SK-N-SH treated with all-trans-retinoic acid at 6 μM for 48 hours (cell line): ENCODE measurements around the gene GRM4.

Experiments
- ATAC-seq: fragments of 200-7000 bp; cut with Tn5 transposase; 3 replicates; pipeline ENCODE4 v1.9.1; 2020; ENCODE audit warnings: mild to moderate bottlenecking, moderate library complexity
- ARNTL ChIP-seq: fragments of 450-650 bp; formaldehyde crosslinking; IDR thresholded peaks from 2 replicates; pipeline ENCODE4 v1.5.0; 2020; ENCODE audit warnings: low read depth, mild to moderate bottlenecking, moderate library complexity, borderline replicate concordance
- BACH2 ChIP-seq: fragments of 250-450 bp; sonication (Bioruptor Pico); IDR thresholded peaks from 2 replicates; pipeline ENCODE4 v1.9.0; 2021; ENCODE audit warnings: mild to moderate bottlenecking, borderline replicate concordance
- CSDC2 ChIP-seq: fragments of 250-450 bp; sonication (Bioruptor Pico); IDR thresholded peaks from 2 replicates; pipeline ENCODE4 v1.5.0; 2020; ENCODE audit warnings: mild to moderate bottlenecking, moderate library complexity
- ESRRG ChIP-seq: fragments of 250-450 bp; sonication (Bioruptor Pico); IDR thresholded peaks from 2 replicates; pipeline ENCODE4 v1.6.1; 2021; ENCODE audit warnings: mild to moderate bottlenecking
- GLIS3 ChIP-seq: fragments of 250-450 bp; sonication (Bioruptor Pico); IDR thresholded peaks from 2 replicates; pipeline ENCODE4 v1.5.0; 2020; ENCODE audit warnings: mild to moderate bottlenecking, moderate library complexity
- ISL1 ChIP-seq: fragments of 250-450 bp; sonication (Bioruptor Pico); IDR thresholded peaks from 2 replicates; pipeline ENCODE4 v2.1.2; 2022; ENCODE audit warnings: mild to moderate bottlenecking, moderate library complexity
- OSR1 ChIP-seq: fragments of 250-450 bp; sonication (Bioruptor Pico); IDR thresholded peaks from 2 replicates; pipeline ENCODE4 v1.8.0; 2022; ENCODE audit warnings: moderate library complexity, mild to moderate bottlenecking, inconsistent platforms
- PPARA ChIP-seq: fragments of 250-450 bp; sonication (Bioruptor Pico); IDR thresholded peaks from 2 replicates; pipeline ENCODE4 v1.5.0; 2020; ENCODE audit warnings: mild to moderate bottlenecking, borderline replicate concordance
- RARB ChIP-seq: fragments of 250-450 bp; sonication (Bioruptor Pico); IDR thresholded peaks from 2 replicates; pipeline ENCODE4 v1.8.0; 2021; ENCODE audit warnings: mild to moderate bottlenecking, moderate library complexity
- ZC3H10 ChIP-seq: fragments of 250-450 bp; sonication (Bioruptor Pico); IDR thresholded peaks from 2 replicates; pipeline ENCODE4 v1.5.1; 2021; ENCODE audit warnings: mild to moderate bottlenecking, moderate library complexity
- ZFP3 ChIP-seq: fragments of 250-450 bp; sonication (Bioruptor Pico); IDR thresholded peaks from 2 replicates; pipeline ENCODE4 v1.5.0; 2020; ENCODE audit warnings: mild to moderate bottlenecking, moderate library complexity
- ZNF565 ChIP-seq: fragments of 450-650 bp; formaldehyde crosslinking; conservative IDR thresholded peaks from 2 replicates; pipeline ENCODE4 v1.5.0; 2020; ENCODE audit warnings: low read depth, mild to moderate bottlenecking, moderate library complexity
- ZNF70 ChIP-seq: fragments of 450-650 bp; formaldehyde crosslinking; IDR thresholded peaks from 2 replicates; pipeline ENCODE4 v1.5.0; 2020; ENCODE audit warnings: mild to moderate bottlenecking, moderate library complexity
- ZNF8 ChIP-seq: fragments of 450-650 bp; formaldehyde crosslinking; IDR thresholded peaks from 2 replicates; pipeline ENCODE4 v1.5.0; 2020; ENCODE audit warnings: mild to moderate bottlenecking, moderate library complexity
- TF ChIP-seq, protein P1 (sequence below): fragments of 250-450 bp; sonication (Bioruptor Pico); IDR thresholded peaks from 2 replicates; pipeline ENCODE4 v1.5.1; 2021; ENCODE audit warnings: mild to moderate bottlenecking, moderate library complexity
- TF ChIP-seq, protein P2 (sequence below): fragments of 250-450 bp; sonication (Bioruptor Pico); IDR thresholded peaks from 2 replicates; pipeline ENCODE4 v1.8.0; 2021; ENCODE audit warnings: low read depth, mild to moderate bottlenecking, moderate library complexity, borderline replicate concordance
- TF ChIP-seq, protein P3 (sequence below): fragments of 250-450 bp; sonication (Bioruptor Pico); IDR thresholded peaks from 2 replicates; pipeline ENCODE4 v1.5.0; 2020; ENCODE audit warnings: mild to moderate bottlenecking, moderate library complexity
- TF ChIP-seq, protein P4 (sequence below): fragments of 250-450 bp; sonication (Bioruptor Pico); IDR thresholded peaks from 2 replicates; pipeline ENCODE4 v1.8.0; 2020; ENCODE audit warnings: mild to moderate bottlenecking, moderate library complexity, borderline replicate concordance
- TF ChIP-seq, protein P5 (sequence below): fragments of 250-450 bp; sonication (Bioruptor Pico); IDR thresholded peaks from 2 replicates; pipeline ENCODE4 v1.5.1; 2020; ENCODE audit warnings: low read depth, mild to moderate bottlenecking, moderate library complexity

Gene GRM4

DNA sequence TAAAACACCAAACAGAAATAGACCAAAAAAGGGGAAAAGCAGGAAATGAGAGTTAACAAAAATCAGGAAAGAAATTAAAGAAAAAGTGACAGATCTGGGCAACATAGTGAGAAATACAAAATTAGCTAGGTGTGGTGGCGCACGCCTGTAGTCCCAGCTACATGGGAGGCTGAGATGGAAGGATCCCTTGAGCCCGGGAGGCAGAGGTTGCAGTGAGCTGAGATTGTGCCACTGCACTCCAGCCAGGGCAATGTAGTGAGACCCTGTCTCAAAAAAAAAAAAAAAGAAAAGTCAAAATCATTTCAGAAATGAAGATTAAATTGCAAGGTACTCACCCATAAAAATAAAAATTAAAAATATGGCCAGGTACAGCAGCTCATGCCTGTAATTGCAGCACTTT, 13.0 kb upstream of the GRM4 start:
- no peak for ATAC-seq
- no peak for TF ChIP-seq ZNF8 (CRISPR knock-in tag)
- TF ChIP-seq, protein P1, sequence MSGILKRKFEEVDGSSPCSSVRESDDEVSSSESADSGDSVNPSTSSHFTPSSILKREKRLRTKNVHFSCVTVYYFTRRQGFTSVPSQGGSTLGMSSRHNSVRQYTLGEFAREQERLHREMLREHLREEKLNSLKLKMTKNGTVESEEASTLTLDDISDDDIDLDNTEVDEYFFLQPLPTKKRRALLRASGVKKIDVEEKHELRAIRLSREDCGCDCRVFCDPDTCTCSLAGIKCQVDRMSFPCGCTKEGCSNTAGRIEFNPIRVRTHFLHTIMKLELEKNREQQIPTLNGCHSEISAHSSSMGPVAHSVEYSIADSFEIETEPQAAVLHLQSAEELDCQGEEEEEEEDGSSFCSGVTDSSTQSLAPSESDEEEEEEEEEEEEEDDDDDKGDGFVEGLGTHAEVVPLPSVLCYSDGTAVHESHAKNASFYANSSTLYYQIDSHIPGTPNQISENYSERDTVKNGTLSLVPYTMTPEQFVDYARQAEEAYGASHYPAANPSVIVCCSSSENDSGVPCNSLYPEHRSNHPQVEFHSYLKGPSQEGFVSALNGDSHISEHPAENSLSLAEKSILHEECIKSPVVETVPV (CRISPR knock-in tag): no peak
- TF ChIP-seq OSR1: no peak
- no peak for TF ChIP-seq RARB (CRISPR knock-in tag)
- TF ChIP-seq ZFP3: no peak
- no peak for TF ChIP-seq BACH2 (CRISPR knock-in tag)
- TF ChIP-seq, protein P2, sequence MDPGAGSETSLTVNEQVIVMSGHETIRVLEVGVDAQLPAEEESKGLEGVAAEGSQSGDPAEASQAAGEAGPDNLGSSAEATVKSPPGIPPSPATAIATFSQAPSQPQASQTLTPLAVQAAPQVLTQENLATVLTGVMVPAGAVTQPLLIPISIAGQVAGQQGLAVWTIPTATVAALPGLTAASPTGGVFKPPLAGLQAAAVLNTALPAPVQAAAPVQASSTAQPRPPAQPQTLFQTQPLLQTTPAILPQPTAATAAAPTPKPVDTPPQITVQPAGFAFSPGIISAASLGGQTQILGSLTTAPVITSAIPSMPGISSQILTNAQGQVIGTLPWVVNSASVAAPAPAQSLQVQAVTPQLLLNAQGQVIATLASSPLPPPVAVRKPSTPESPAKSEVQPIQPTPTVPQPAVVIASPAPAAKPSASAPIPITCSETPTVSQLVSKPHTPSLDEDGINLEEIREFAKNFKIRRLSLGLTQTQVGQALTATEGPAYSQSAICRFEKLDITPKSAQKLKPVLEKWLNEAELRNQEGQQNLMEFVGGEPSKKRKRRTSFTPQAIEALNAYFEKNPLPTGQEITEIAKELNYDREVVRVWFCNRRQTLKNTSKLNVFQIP (CRISPR knock-in tag): no peak
- no peak for TF ChIP-seq ARNTL (CRISPR knock-in tag)
- TF ChIP-seq PPARA: no peak
- no peak for TF ChIP-seq ZNF70 (CRISPR knock-in tag)
- no peak for TF ChIP-seq ZNF565 (CRISPR knock-in tag)
- TF ChIP-seq ESRRG (CRISPR knock-in tag): no peak
- TF ChIP-seq ISL1 (CRISPR knock-in tag): no peak
- TF ChIP-seq, protein P3, sequence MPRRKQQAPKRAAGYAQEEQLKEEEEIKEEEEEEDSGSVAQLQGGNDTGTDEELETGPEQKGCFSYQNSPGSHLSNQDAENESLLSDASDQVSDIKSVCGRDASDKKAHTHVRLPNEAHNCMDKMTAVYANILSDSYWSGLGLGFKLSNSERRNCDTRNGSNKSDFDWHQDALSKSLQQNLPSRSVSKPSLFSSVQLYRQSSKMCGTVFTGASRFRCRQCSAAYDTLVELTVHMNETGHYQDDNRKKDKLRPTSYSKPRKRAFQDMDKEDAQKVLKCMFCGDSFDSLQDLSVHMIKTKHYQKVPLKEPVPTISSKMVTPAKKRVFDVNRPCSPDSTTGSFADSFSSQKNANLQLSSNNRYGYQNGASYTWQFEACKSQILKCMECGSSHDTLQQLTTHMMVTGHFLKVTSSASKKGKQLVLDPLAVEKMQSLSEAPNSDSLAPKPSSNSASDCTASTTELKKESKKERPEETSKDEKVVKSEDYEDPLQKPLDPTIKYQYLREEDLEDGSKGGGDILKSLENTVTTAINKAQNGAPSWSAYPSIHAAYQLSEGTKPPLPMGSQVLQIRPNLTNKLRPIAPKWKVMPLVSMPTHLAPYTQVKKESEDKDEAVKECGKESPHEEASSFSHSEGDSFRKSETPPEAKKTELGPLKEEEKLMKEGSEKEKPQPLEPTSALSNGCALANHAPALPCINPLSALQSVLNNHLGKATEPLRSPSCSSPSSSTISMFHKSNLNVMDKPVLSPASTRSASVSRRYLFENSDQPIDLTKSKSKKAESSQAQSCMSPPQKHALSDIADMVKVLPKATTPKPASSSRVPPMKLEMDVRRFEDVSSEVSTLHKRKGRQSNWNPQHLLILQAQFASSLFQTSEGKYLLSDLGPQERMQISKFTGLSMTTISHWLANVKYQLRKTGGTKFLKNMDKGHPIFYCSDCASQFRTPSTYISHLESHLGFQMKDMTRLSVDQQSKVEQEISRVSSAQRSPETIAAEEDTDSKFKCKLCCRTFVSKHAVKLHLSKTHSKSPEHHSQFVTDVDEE (CRISPR knock-in tag): no peak

DNA sequence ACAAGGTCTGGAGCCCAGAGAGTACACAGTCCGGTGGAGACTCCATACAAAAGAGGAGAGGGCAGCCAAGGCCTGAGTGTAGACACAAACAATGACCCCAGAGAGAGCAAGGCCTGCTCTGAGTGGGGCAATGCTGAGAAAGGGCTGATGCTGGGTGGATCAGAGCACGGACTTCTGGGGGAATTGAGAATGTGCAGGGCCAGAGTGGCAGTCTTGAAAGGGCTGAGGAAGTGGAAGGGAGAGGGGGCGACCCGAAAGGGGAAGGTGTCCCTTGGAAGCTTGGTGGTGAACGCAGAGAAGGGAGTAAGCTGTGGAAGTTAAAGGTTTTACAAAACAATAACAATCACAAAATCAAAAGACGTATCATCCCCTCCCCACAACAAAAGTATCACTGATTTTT, 12.0 kb upstream of the GRM4 start:
- no peak for ATAC-seq
- TF ChIP-seq, protein P3 (CRISPR knock-in tag): no peak
- TF ChIP-seq, protein P2 (CRISPR knock-in tag): no peak
- TF ChIP-seq, protein P4, sequence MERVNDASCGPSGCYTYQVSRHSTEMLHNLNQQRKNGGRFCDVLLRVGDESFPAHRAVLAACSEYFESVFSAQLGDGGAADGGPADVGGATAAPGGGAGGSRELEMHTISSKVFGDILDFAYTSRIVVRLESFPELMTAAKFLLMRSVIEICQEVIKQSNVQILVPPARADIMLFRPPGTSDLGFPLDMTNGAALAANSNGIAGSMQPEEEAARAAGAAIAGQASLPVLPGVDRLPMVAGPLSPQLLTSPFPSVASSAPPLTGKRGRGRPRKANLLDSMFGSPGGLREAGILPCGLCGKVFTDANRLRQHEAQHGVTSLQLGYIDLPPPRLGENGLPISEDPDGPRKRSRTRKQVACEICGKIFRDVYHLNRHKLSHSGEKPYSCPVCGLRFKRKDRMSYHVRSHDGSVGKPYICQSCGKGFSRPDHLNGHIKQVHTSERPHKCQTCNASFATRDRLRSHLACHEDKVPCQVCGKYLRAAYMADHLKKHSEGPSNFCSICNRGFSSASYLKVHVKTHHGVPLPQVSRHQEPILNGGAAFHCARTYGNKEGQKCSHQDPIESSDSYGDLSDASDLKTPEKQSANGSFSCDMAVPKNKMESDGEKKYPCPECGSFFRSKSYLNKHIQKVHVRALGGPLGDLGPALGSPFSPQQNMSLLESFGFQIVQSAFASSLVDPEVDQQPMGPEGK: no peak
- no peak for TF ChIP-seq GLIS3 (CRISPR knock-in tag)
- TF ChIP-seq ZFP3: no peak
- no peak for TF ChIP-seq ZC3H10 (CRISPR knock-in tag)
- TF ChIP-seq RARB (CRISPR knock-in tag): no peak
- TF ChIP-seq CSDC2 (CRISPR knock-in tag): no peak
- TF ChIP-seq, protein P5, sequence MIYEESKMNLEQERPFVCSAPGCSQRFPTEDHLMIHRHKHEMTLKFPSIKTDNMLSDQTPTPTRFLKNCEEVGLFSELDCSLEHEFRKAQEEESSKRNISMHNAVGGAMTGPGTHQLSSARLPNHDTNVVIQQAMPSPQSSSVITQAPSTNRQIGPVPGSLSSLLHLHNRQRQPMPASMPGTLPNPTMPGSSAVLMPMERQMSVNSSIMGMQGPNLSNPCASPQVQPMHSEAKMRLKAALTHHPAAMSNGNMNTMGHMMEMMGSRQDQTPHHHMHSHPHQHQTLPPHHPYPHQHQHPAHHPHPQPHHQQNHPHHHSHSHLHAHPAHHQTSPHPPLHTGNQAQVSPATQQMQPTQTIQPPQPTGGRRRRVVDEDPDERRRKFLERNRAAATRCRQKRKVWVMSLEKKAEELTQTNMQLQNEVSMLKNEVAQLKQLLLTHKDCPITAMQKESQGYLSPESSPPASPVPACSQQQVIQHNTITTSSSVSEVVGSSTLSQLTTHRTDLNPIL (CRISPR knock-in tag): no peak
- TF ChIP-seq BACH2 (CRISPR knock-in tag): no peak
- TF ChIP-seq, all 23 proteins: peak for 0
